ENCODE measurements around the gene STXBP1. TPM values are rescaled to one million over a fixed set of nuclear protein-coding genes. Genes with fewer than 3 reads are reported as not detected.

STXBP1 gene
- total RNA-seq, 1 donor from 2014 or later, result 53.1 TPM

DNA sequence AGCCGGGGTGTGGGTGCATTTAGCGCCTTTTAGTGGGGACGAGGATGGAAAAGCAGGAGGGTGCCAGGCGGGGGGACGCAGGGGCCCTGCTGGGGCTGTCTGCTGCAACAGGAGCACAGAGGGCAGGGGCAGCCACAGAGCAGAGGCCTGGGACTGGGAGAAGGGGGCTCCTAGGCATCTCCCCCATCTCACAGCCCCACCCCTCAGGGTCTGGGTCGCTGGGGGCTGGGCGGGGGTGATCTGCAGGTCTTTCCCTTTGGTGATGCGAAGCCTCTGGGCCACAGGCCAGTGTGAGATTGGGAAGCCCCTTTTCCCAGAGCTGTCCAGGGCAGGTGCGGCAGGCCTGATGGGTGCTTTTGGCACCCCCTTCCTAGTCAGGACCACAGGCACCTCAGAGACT lies 118.2 kb downstream of the STXBP1 start:
- DNase-seq (ENCODE audit: extremely low read depth, low read depth, low spot score), result no peak

DNA sequence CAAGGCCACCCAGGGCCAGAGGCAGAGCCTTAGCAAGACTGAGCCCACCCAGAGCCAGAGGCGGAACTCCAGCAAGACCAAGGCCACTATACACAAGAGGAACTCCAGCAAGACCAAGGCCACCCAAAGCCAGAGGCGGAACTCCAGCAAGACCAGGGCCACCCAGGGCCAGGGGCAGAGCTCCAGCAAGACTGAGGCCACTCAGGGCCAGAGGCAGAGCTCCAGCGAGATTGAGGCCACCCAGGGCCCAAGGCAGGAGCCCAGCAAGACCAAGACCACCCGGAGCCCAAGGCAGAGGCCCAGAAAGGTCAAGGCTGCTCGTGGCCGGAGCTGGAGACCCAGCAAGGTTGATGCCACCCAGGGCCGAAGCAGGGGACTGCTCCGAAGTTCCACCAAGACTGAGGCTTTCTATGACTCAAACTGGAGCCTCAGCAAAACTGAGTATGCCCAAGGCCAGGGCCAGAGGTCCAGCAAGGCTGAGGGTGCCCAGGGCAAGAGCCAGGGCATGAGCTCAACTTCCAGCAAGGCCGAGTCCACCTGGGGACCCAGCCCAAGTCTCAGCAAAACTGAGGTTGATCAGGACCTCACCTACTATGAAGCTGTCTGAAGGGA lies 118.8 kb downstream of the STXBP1 start:
- DNase-seq (ENCODE audit: extremely low read depth, low read depth, low spot score), result no peak

- DNase-seq (ENCODE audit: extremely low read depth, low read depth, low spot score), result no peak
These were observed 119.9 kb downstream of the STXBP1 start for GRCh38 chr9:127731938-127732337.

GRCh38 chr9:127732444-127732843 lies 120.4 kb downstream of the STXBP1 start:
- DNase-seq (ENCODE audit: extremely low read depth, low read depth, low spot score), result no peak

- DNase-seq (ENCODE audit: extremely low read depth, low read depth, low spot score), result no peak
These were observed 121.5 kb downstream of the STXBP1 start for GRCh38 chr9:127733614-127734013.

DNA sequence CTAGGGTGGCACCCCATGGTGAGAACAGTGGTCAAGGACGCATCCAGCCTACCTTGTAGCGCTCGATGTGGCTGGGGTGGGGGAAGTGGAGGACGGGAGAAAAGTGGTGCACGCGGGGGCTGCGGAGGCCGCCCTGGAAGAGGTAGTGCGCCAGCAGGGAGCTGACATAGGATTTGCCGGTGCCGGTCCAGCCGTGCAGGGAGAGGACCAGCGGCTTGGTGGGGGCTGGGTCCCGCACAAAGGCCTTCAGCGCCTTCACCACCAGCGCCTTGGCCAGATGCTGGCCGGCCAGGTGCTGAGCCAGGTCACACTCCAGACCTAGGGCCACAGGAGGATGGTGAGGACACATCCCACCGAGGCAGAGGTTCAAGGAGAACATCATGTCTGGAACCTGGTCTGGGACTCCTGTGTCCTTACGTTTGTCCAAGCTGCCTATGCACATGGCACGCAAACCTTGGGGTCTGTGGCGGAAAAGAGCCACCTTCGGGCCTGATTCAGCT lies 122.2 kb downstream of the STXBP1 start:
- DNase-seq (ENCODE audit: extremely low read depth, low read depth, low spot score), result no peak

DNA sequence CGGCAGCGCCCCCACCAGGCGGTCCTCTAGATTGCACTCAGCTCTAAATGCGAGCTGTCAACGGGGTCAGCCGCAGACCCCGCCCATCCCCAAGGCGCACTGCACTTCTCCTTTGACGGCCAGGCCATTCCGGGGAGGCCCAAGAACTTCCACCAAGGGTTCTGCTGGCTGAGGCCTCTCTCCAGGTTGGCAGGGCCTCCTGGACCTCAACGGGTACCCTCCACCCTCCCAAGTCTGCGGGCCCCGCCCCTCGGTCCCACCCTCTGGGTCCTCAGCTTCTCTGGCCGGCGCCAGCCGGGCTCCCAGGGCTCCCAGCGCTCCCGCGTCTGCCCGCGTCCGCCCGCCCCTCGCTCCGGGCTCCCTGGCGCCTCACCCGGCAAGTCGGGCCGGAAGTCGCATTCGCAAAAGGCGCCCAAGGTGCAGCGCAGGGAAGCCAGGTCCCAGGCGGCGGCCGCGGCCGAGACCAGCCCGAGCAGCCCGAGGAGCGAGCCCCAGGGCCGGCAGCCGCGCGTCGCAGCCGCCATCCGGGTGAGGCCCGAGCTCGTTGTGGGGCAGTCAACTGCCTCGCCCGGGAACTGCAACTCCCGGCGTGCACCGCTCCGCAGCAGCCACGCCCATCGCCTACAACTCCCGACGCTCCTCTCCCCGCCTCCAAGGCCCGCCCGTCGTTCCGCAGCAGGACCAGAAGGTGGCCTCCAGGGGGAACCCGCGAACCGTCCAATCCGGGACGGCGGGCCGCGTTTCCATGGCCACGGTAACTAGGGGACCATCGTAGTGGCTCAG lies 122.9 kb downstream of the STXBP1 start, which contains the start of gene TOR2A:
Gene TOR2A (minus strand): TSS at position 548 of the 783 bp plus-strand sequence. CDS start 24 bp downstream, at position 524.
- peak; percentile 79 for DNase-seq (ENCODE audit: extremely low read depth, low read depth, low spot score)

GRCh38 chr9:127735530-127736185 lies 123.6 kb downstream of the STXBP1 start:
- no peak for DNase-seq (ENCODE audit: extremely low read depth, low read depth, low spot score)

DNA sequence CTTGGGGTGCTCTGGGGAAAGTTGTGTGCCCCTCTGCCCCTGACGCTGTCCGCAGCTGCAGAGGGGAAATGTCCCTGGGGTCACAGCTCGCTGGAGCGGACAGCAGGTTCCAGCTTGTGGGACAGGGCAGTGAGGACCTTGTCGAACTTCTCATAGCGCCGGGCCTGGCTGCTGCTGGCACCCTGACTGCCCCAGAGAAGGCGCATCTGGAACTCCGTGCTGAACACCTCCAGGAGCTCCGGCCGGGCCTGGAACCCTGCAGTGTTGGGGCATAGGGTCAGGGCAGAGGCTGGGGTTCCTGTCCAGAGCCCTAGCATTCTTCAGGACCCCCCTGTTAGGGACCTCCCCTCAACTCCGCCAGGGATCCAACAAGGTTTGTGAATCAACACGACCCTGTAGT lies 126.6 kb downstream of the STXBP1 start:
- no peak for DNase-seq (ENCODE audit: extremely low read depth, low read depth, low spot score)

DNA sequence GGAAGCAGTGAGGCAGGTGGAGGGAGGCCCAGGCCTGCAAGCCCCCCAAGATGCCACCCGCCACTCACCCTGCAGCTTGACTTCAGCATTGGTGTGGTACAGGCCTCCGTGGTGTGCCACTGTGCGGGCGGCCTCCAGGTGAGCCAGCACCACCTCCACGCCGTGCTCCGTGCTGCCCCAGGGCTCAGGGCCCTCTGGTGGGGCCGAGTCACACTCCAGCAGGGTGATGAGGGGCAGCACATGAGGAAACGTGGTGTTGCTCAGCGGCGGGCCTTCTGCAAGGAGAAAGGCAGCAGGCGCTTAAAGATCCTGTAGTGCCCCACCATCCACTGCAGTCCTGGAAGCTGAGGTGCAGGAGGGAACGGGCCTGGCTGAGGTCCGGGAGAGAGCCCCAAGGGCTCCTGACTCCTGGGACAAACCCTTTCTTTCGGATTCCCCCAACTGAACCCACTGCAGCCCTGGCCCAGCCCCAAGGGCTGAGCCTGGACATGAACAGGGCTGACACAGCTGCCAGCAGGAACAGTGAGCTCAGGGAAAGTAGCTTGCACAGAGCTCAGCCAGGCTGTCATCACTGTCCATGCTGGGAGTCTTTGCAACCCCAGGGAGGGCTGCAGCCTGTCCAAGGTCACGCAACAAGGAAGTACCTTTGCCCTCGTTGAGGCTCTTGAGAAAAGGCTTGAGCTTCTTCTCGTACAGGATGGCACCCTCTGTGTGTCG lies 127.7 kb downstream of the STXBP1 start:
- no peak for DNase-seq (ENCODE audit: extremely low read depth, low read depth, low spot score)

DNA sequence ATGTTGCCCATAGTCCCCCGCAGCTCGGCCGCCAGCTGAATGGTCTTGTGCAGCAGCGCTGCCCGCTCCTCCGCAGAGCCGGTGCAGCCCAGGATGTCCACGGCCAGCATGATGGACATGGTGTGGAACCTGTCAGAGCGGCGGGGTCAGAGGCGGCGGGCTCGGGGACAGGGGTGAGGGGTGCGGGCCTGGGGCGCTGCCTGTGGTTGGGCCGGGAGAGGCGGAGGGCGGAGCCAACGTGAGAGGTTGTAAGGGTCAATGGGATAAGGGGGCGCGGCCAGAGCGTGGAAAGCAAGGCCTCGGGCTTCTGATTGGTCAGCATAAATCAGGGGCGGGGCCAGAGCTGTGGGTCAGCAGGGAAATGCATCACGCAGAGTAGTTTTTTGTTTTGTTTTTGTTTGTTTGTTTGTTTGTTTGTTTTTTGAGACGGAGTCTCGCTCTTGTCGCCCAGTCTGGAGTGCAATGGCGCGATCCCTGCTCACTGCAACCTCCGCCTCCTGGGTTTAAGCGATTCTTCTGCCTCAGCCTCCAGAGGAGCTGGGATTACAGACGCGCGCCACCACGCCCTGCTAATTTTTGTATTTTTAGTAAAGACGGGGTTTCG lies 129.9 kb downstream of the STXBP1 start:
- DNase-seq (ENCODE audit: extremely low read depth, low read depth, low spot score), result no peak

Other genes starting within 250 kb of the STXBP1 start
- 16.5 and 17.9 TPM in 2 replicates for gene SLC2A8, start 215.1 kb upstream of the STXBP1 start, total RNA-seq
- gene ZNF79, start 187.9 kb upstream of the STXBP1 start, total RNA-seq, result 7.8 and 8.1 TPM in 2 replicates
- gene RPL12, start 160.9 kb upstream of the STXBP1 start, total RNA-seq, result 1,564 and 2,739 TPM in 2 replicates
- gene LRSAM1, start 160.8 kb upstream of the STXBP1 start, total RNA-seq, result 30.0 and 37.7 TPM in 2 replicates
- gene CFAP157, start 94.7 kb downstream of the STXBP1 start, total RNA-seq, result not detected in 2 replicates
- 46.5 and 51.4 TPM in 2 replicates for gene PTRH1, start 103.4 kb downstream of the STXBP1 start, total RNA-seq
- gene TTC16, start 103.8 kb downstream of the STXBP1 start, total RNA-seq, result not detected in 2 replicates
- gene TOR2A, start 123.0 kb downstream of the STXBP1 start, total RNA-seq, result 18.2 and 21.9 TPM in 2 replicates
- 94.0 and 160 TPM in 2 replicates for gene SH2D3C, start 166.4 kb downstream of the STXBP1 start, total RNA-seq
- gene CDK9, start 173.8 kb downstream of the STXBP1 start, total RNA-seq, result 110 and 146 TPM in 2 replicates
- gene FPGS, start 190.6 kb downstream of the STXBP1 start, total RNA-seq, result 72.6 and 91.9 TPM in 2 replicates
- 469 and 565 TPM in 2 replicates for gene ENG, start 242.4 kb downstream of the STXBP1 start, total RNA-seq

All from glomerular endothelial cell (primary cell).